Smooth muscle cell (in vitro differentiated cells): ENCODE measurements around the gene PPA1. TPM values are rescaled to one million over a fixed set of nuclear protein-coding genes. Genes with fewer than 3 reads are reported as not detected.
A peak's percentile ranks its signal among the peaks of the same experiment; 100 is the strongest.

Source experiments
- DNase-seq: peaks from one replicate; lab custom pipeline; 2025; ENCODE audit not compliant: unreplicated experiment; lab: John Stamatoyannopoulos, UW
- H2AFZ ChIP-seq: fragments of 200-600 bp; sonication (generic); 2 replicates; pipeline ENCODE4 v1.6.0; 2016; ENCODE audit warnings: antibody characterized with exemption, low read depth, mild to moderate bottlenecking
- H3F3A ChIP-seq: fragments of 200-600 bp; sonication (generic); 2 replicates; pipeline ENCODE4 v1.6.0; 2017; ENCODE audit warnings: antibody characterized with exemption, low read depth
- H3K27ac ChIP-seq: fragments of 200-600 bp; sonication (generic); 2 replicates; pipeline ENCODE4 v1.5.1; 2016; ENCODE audit warnings: low read depth, mild to moderate bottlenecking
- H3K27me3 ChIP-seq: fragments of 200-600 bp; sonication (generic); 2 replicates; pipeline ENCODE4 v1.6.1; 2016; ENCODE audit warnings: low read depth, mild to moderate bottlenecking
- H3K36me3 ChIP-seq: fragments of 200-600 bp; sonication (generic); 2 replicates; pipeline ENCODE4 v1.5.1; 2016; ENCODE audit warnings: low read depth
- H3K4me1 ChIP-seq: fragments of 200-600 bp; sonication (generic); 2 replicates; pipeline ENCODE4 v1.5.1; 2016; ENCODE audit warnings: low read depth
- H3K4me2 ChIP-seq: fragments of 200-600 bp; sonication (generic); 2 replicates; pipeline ENCODE4 v1.6.0; 2016; ENCODE audit warnings: mild to moderate bottlenecking
- H3K4me3 ChIP-seq: fragments of 200-600 bp; sonication (generic); 2 replicates; pipeline ENCODE4 v1.5.1; 2016; ENCODE audit warnings: mild to moderate bottlenecking
- H3K79me2 ChIP-seq: fragments of 200-600 bp; sonication (generic); 2 replicates; pipeline ENCODE4 v1.6.0; 2016; ENCODE audit warnings: low read depth, mild to moderate bottlenecking
- H3K9ac ChIP-seq: fragments of 200-600 bp; sonication (generic); 2 replicates; pipeline ENCODE4 v1.6.0; 2016; ENCODE audit warnings: low read depth
- H3K9me3 ChIP-seq: fragments of 200-600 bp; sonication (generic); replicated peaks from 2 replicates; pipeline ENCODE4 v1.5.1; 2016; ENCODE audit warnings: low read depth
- H4K20me1 ChIP-seq: fragments of 200-600 bp; sonication (generic); 2 replicates; pipeline ENCODE4 v1.6.0; 2016; ENCODE audit warnings: low read depth
- WGBS: methylation state at CpG from one replicate; pipeline ENCODE4 v1.1.7; 2016; ENCODE audit warnings: low lambda C conversion rate; 5-methylcytosine and 5-hydroxymethylcytosine counted together
- polyA plus RNA-seq: library from polyadenylated mRNA; unstranded; fragments of >200 nt; fragmentation: Nextera tagmentation; extraction: Ambion mirVana; gene quantifications from 2 replicates; pipeline ENCODE4 v1.2.1, GENCODE V29; 2016
- total RNA-seq: library from RNA; depleted of rRNA; stranded (reverse); fragments of >200 nt; gene quantifications from 2 replicates; pipeline ENCODE4 v1.2.3, GENCODE V29; 2014
- TF ChIP-seq, protein P1 (sequence below): fragments of 200-600 bp; sonication (generic); IDR thresholded peaks from 2 replicates; pipeline ENCODE4 v1.5.1; 2017; ENCODE audit warnings: borderline replicate concordance, mild to moderate bottlenecking, antibody characterized with exemption; ENCODE audit not compliant: insufficient read depth, poor library complexity, severe bottlenecking

Gene PPA1
- total and polyA plus RNA-seq, 2 experiments from 2014 or later, result 38.1 to 58.4 TPM

GRCh38 chr10:70190581-70190980, 42.6 kb downstream of the PPA1 start:
- Histone ChIP-seq H3F3A (peaks cover 13% of the 10 kb centered on the region), H4K20me1 (no peaks in the 10 kb centered on the region), H3K9me3 (no peaks in the 10 kb centered on the region), H3K9ac (no peak overlapping the region), H3K4me2 (peak overlapping the region; percentile 54), H3K4me1 (peaks cover 5% of the 10 kb centered on the region), H3K27ac (peak overlapping the region; percentile 57), H3K4me3 (no peak overlapping the region), H3K79me2 (no peaks in the 10 kb centered on the region), H3K36me3 (no peaks in the 10 kb centered on the region), H2AFZ (no peak overlapping the region), H3K27me3 (no peaks in the 10 kb centered on the region)
- no peak for DNase-seq
- WGBS, result 54% methylated on average over 5 of the region's 5 CpGs
- TF ChIP-seq, protein P1, sequence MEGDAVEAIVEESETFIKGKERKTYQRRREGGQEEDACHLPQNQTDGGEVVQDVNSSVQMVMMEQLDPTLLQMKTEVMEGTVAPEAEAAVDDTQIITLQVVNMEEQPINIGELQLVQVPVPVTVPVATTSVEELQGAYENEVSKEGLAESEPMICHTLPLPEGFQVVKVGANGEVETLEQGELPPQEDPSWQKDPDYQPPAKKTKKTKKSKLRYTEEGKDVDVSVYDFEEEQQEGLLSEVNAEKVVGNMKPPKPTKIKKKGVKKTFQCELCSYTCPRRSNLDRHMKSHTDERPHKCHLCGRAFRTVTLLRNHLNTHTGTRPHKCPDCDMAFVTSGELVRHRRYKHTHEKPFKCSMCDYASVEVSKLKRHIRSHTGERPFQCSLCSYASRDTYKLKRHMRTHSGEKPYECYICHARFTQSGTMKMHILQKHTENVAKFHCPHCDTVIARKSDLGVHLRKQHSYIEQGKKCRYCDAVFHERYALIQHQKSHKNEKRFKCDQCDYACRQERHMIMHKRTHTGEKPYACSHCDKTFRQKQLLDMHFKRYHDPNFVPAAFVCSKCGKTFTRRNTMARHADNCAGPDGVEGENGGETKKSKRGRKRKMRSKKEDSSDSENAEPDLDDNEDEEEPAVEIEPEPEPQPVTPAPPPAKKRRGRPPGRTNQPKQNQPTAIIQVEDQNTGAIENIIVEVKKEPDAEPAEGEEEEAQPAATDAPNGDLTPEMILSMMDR, result no peak

- TF ChIP-seq, protein P1, result no peak
- no peak overlapping the region for H3K4me2 ChIP-seq
- no peaks in the 10 kb centered on the region for H4K20me1 ChIP-seq
- H3K36me3 ChIP-seq, result no peaks in the 10 kb centered on the region
- H3F3A ChIP-seq, result peaks cover 13% of the 10 kb centered on the region
- no peak overlapping the region for H3K9ac ChIP-seq
- H3K9me3 ChIP-seq, result no peaks in the 10 kb centered on the region
- no peak overlapping the region for H3K27ac ChIP-seq
- 89% methylated on average over 8 of the region's 8 CpGs for WGBS
- peaks cover 4% of the 10 kb centered on the region for H3K27me3 ChIP-seq
- no peaks in the 10 kb centered on the region for H3K79me2 ChIP-seq
- DNase-seq, result no peak
- H3K4me1 ChIP-seq, result peaks cover 5% of the 10 kb centered on the region
- H3K4me3 ChIP-seq, result no peak overlapping the region
- no peak overlapping the region for H2AFZ ChIP-seq
Observed at GRCh38 chr10:70190102-70190501, 43.1 kb downstream of the PPA1 start.

- H3K36me3 ChIP-seq, result no peaks in the 10 kb centered on the region
- H3K4me2 ChIP-seq, result no peak overlapping the region
- no peaks in the 10 kb centered on the region for H3K9me3 ChIP-seq
- H3F3A ChIP-seq, result peaks cover 8% of the 10 kb centered on the region
- TF ChIP-seq, protein P1, result no peak
- H3K79me2 ChIP-seq, result no peaks in the 10 kb centered on the region
- no peak overlapping the region for H2AFZ ChIP-seq
- H3K9ac ChIP-seq, result no peak overlapping the region
- H3K4me1 ChIP-seq, result peaks cover 5% of the 10 kb centered on the region
- no peak overlapping the region for H3K4me3 ChIP-seq
- peaks cover 13% of the 10 kb centered on the region for H3K27me3 ChIP-seq
- DNase-seq, result no peak
- no peaks in the 10 kb centered on the region for H4K20me1 ChIP-seq
- H3K27ac ChIP-seq, result no peak overlapping the region
- WGBS, result 81% methylated on average over 1 of the region's 1 CpG
Observed at GRCh38 chr10:70188768-70189167, 44.5 kb downstream of the PPA1 start.

DNA sequence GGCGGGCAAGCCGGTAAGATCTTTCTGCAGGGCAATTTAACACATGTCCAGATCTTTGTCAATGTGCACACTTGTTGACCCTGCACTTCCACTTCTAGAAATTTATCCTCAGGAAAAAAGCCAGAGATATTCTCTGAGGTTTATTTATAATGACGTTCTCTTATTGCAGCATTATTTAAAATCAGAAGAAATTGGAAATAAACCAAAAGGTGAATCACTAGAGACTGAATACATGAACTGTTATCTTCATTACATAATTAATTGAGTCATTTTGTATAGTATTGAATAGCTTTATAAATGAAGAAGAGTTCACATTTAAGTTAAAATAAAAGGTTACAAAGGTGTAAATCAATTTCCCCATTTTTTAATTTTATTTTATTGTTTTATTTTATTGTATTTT, 46.7 kb downstream of the PPA1 start:
- Histone ChIP-seq H3F3A (no peaks in the 10 kb centered on the region), H3K4me1 (peaks cover 3% of the 10 kb centered on the region), H2AFZ (no peak overlapping the region), H3K4me2 (no peak overlapping the region), H3K9ac (no peak overlapping the region), H3K36me3 (no peaks in the 10 kb centered on the region), H3K27me3 (peaks cover 27% of the 10 kb centered on the region), H3K27ac (no peak overlapping the region), H3K4me3 (no peak overlapping the region), H3K79me2 (no peaks in the 10 kb centered on the region), H3K9me3 (no peaks in the 10 kb centered on the region), H4K20me1 (no peaks in the 10 kb centered on the region)
- no peak for DNase-seq
- TF ChIP-seq, protein P1, result no peak
- WGBS, result 84% methylated on average over 3 of the region's 3 CpGs
